Measurements from ENCODE around the gene HOXD12.

DNA sequence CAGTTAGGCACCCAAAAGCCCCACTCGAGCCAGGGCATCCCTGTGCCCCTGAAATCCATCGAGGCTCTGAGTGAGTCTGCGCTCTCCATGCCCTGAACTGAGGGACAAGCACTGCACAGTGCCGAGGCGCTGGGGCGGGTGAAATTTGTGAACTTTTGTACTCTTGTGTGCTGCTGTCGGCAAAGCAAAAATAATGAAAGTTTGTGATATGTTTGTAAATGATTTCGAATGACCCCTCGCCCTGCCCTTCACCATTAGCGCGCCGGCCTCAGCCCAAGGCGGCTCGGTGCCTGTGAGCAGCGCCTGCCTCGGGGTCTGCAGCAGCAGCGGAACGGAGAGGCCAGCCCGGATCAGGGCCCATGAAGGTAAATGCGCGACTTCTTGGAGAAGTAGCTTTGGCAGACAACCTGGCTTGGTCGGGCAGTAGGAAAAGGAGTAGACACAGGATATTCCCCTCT lies 49.9 kb downstream of the HOXD12 start:
- TF ChIP-seq POLR2A (IDR thresholded peaks at IDR 0.05), result no peak
- TF ChIP-seq, protein P1, sequence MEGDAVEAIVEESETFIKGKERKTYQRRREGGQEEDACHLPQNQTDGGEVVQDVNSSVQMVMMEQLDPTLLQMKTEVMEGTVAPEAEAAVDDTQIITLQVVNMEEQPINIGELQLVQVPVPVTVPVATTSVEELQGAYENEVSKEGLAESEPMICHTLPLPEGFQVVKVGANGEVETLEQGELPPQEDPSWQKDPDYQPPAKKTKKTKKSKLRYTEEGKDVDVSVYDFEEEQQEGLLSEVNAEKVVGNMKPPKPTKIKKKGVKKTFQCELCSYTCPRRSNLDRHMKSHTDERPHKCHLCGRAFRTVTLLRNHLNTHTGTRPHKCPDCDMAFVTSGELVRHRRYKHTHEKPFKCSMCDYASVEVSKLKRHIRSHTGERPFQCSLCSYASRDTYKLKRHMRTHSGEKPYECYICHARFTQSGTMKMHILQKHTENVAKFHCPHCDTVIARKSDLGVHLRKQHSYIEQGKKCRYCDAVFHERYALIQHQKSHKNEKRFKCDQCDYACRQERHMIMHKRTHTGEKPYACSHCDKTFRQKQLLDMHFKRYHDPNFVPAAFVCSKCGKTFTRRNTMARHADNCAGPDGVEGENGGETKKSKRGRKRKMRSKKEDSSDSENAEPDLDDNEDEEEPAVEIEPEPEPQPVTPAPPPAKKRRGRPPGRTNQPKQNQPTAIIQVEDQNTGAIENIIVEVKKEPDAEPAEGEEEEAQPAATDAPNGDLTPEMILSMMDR (IDR thresholded peaks at IDR 0.05), result no peak
